ENCODE measurements around the gene GLYATL1B. TPM values are rescaled to one million over a fixed set of nuclear protein-coding genes. Genes with fewer than 3 reads are reported as not detected.
A peak's percentile ranks its signal among the peaks of the same experiment; 100 is the strongest.

Gene GLYATL1B
- total and polyA plus RNA-seq, 9 donors: 0.14 TPM; not detected in 8

- WGBS (ENCODE audit: insufficient coverage): no CpG with 5 or more reads among the region's 1 CpG
- Histone ChIP-seq H3K36me3 (ENCODE audit: control insufficient read depth, insufficient read depth, low read length) (peaks cover 3% of the 10 kb centered on the region), H3K9me3 (replicated peaks; ENCODE audit: control insufficient read depth, low read depth, low read length) (no peaks in the 10 kb centered on the region), H3K27me3 (ENCODE audit: control insufficient read depth, insufficient read depth, low read length) (no peaks in the 10 kb centered on the region), H3K4me3 (ENCODE audit: low read length) (peak overlapping the region; percentile 45), H3K4me1 (ENCODE audit: control insufficient read depth, insufficient read depth, low read length) (peaks cover 16% of the 10 kb centered on the region), H3K27ac (ENCODE audit: low read length) (peak overlapping the region; percentile 98)
- DNase-seq: no peak
Measured at GRCh38 chr11:59144096-59144495, 58.0 kb downstream of the GLYATL1B start.

Other genes starting within 250 kb of the GLYATL1B start
- gene GLYATL2, start 241.6 kb upstream of the GLYATL1B start, total RNA-seq: 0.89 TPM
- gene GLYATL2, start 241.6 kb upstream of the GLYATL1B start, polyA plus RNA-seq (ENCODE audit: insufficient read depth in 1 of 8, insufficient read length in 8 of 8, low replicate concordance in 1 of 8): 1 to 10 TPM in 4 of 8 donors, under 1 TPM in 4; 0.61 to 2.8 (median 1.1) TPM
- 0.58 TPM for gene GLYATL1, start 146.8 kb upstream of the GLYATL1B start, total RNA-seq
- gene GLYATL1, start 146.8 kb upstream of the GLYATL1B start, polyA plus RNA-seq (ENCODE audit: insufficient read depth in 1 of 8, insufficient read length in 8 of 8, low replicate concordance in 1 of 8): 1 to 10 TPM in 3 of 8 donors, under 1 TPM in 5; 0.48 to 1.2 (median 0.89) TPM
- 8.6 TPM for gene FAM111B, start 20.9 kb downstream of the GLYATL1B start, total RNA-seq
- gene FAM111B, start 20.9 kb downstream of the GLYATL1B start, polyA plus RNA-seq (ENCODE audit: insufficient read depth in 1 of 8, insufficient read length in 8 of 8, low replicate concordance in 1 of 8): 10 to 100 TPM in 2 of 8 donors, 1 to 10 TPM in 6; 6.7 to 14.4 (median 8.8) TPM
- gene FAM111A, start 56.5 kb downstream of the GLYATL1B start, total RNA-seq: 29.4 TPM
- 10 to 100 TPM; 18.3 to 32.2 (median 24.5) TPM for gene FAM111A, start 56.5 kb downstream of the GLYATL1B start, polyA plus RNA-seq (ENCODE audit: insufficient read depth in 1 of 8, insufficient read length in 8 of 8, low replicate concordance in 1 of 8)
- gene DTX4, start 85.8 kb downstream of the GLYATL1B start, total RNA-seq: 8.9 TPM
- gene DTX4, start 85.8 kb downstream of the GLYATL1B start, polyA plus RNA-seq (ENCODE audit: insufficient read depth in 1 of 8, insufficient read length in 8 of 8, low replicate concordance in 1 of 8): 10 to 100 TPM; 17.4 to 33.0 (median 19.4) TPM
- gene MPEG1, start 126.6 kb downstream of the GLYATL1B start, total RNA-seq: 13.4 TPM
- gene MPEG1, start 126.6 kb downstream of the GLYATL1B start, polyA plus RNA-seq (ENCODE audit: insufficient read depth in 1 of 8, insufficient read length in 8 of 8, low replicate concordance in 1 of 8): 10 to 100 TPM in 5 of 8 donors, 1 to 10 TPM in 3; 8.8 to 13.8 (median 11.9) TPM